ENCODE data around the gene CAPN9.
"Not testable (repeated sequence)": the region's sequence is repeated elsewhere in the genome, so short reads cannot be mapped to it uniquely, and the experiment has no call there.

The CAPN9 gene

DNA sequence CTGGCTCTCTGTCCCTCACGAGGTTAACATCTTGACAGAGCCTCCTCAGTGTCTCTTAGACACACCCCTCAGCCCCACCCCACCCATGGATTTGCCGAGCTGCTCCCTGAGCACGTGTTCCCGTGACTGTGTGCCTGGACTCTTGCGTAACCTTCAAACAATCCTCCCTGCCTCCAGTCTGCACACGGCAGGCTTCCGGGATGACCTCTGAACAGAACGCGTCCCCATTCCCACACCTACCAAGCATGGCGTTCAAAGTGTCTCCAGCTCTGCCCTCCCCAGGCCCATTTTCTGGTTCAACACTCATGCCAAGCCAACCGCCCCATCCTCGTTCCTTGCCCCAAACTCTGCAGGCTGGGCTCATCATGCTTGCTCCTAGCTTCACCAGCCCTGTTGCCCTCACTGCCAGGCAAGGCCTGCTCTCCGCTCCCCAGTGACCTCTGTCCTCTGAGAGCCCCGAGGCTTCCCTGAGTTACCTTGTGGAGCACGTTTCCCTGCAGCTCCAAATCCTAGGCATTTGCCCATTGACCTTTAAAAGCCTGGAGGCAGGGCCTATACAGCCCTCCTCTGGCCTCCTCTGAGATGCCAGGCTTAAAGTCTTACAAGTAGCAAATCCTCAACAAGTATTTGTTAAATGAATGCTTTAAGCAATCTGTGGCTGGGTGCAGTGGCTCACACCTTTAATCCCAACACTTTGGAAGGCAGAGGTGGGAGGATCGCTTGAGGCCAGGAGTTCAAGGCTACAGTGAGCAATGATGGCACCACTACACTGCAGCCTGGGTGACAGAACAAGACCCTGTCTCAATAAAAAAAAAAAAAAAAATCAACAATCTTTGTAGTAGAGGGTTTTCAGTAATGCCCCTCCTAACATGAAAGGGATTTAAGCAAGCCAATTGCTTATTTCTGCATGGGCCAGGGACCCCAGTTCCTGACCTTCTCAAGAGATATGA is 38.3 kb upstream of the CAPN9 start:
- H3K4me3 ChIP-seq (ENCODE audit: low read depth, low read length), result no peak overlapping the region
- no peak for DNase-seq (ENCODE audit: low read depth)

DNA sequence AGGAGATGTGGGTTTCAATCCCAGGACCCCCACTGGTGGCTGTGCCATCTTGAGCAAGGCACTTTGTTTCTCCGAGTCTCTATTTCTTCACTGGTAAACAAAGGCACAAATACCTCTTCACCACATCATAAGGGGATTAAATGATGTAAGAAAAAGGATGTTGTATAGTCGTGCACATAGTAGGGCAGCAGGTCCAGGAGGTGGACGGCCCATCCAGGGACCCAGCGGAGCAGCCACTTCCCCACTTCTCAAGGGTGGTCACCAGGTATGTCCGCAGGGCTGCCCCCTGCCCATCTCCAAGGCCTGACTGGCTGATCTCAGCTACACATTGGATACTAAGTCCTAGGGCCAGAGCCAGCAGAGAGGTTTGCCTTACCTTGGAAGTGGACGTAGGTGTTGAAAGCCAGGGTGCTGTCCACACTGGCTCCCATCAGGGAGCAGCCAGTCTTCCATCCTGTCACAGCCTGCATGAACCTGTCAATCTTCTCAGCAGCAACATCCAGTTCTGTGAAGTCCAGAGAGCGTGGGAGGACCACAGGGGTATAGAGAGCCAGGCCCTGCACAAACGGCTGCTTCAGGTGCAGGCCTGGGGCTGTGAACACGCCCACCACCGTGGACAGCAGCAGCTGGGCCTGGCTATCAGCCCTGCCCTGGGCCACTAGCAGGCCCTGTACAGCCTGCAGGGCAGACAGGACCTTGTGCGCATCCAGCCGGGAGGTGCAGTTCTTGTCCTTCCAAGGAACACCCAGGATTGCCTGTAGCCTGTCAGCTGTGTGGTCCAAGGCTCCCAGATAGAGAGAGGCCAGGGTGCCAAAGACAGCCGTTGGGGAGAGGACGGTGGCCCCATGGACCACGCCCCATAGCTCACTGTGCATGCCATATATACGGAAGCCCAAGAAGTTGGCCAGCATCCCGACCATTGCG is 37.3 kb upstream of the CAPN9 start:
- H3K4me3 ChIP-seq (ENCODE audit: low read depth, low read length), result no peak overlapping the region
- DNase-seq (ENCODE audit: low read depth), result no peak

DNA sequence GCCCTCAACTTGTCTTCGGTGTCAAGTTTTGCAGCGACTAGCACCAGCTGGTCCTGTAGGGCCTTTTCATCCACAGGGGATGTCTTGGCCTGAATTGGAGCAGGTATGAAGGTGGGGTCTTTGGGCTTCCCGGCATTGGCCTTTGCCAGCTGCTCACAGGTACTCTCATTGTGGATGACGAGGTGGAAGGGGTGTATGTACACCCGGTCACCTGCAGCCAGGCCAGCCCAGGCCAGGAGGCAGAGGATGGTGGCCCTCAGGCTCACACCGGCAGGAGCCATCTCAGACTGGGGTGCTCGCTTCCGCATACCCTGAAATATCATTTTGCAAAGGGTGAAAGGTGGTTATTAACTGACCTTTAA is 36.7 kb upstream of the CAPN9 start:
- DNase-seq (ENCODE audit: low read depth), result no peak
- no peak overlapping the region for H3K4me3 ChIP-seq (ENCODE audit: low read depth, low read length)

DNA sequence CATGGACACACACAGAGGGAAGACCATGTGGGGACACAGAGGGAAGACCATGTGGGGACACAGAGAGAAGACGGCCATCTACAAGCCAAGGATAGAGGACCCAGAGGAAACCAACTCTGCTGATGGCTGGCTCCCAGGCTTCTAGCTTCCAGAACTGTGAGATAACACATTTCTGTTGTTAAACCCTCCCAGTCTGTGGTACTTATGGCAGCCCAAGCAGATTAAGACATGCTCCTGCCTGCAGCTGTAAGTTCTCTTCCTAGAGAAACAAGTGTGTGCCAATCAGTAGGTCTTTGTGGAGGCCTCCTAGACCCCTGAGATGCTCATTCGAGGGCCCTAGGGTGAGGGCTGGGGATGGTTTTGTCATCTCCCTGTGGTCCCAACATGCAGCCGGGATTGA is 35.9 kb upstream of the CAPN9 start:
- no peak for DNase-seq (ENCODE audit: low read depth)
- no peak overlapping the region for H3K4me3 ChIP-seq (ENCODE audit: low read depth, low read length)

DNA sequence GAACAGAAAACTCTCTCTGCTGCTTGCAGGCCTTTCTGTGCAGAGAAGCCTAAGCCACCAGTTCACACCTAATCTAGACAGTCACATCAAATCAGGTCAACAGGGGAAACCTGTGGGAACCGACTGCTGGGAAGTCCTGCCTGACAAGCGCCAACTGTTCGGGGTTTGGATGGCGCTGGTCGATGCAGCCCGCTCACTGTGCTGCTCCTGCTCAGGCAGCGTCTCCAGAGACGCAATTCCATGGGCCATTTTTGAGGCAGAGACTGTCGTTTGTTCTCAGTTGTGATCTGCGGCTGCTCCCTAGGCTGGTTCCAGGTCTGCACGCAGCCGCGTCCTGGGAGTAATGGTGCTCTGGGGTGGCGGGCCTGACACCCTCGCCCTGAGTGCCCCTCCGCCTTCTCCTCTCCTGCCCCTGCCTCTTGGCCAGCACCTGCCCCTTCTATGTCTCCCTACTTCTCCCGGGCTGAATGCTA is 34.7 kb upstream of the CAPN9 start:
- DNase-seq (ENCODE audit: low read depth), result no peak
- no peak overlapping the region for H3K4me3 ChIP-seq (ENCODE audit: low read depth, low read length)

DNA sequence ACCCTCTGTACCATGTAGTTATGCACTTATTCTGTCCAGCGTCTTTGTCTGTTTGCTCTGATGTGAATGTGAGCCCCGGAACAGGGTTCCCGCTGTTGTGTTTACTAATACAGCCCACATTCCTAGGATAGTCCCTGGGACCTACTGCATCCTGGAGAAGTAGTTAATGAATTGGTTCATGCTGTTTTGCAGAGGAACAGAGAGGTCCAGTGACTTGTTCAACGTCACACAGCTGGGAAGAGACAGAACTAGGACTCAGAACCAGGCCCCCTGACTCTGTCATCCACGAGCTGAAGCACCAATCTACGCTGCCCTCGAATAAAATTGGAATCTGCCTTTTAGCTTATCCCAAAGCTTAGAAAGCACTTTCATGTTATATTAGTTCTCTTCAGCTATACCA is 34.0 kb upstream of the CAPN9 start:
- no peak for DNase-seq (ENCODE audit: low read depth)
- no peak overlapping the region for H3K4me3 ChIP-seq (ENCODE audit: low read depth, low read length)

DNA sequence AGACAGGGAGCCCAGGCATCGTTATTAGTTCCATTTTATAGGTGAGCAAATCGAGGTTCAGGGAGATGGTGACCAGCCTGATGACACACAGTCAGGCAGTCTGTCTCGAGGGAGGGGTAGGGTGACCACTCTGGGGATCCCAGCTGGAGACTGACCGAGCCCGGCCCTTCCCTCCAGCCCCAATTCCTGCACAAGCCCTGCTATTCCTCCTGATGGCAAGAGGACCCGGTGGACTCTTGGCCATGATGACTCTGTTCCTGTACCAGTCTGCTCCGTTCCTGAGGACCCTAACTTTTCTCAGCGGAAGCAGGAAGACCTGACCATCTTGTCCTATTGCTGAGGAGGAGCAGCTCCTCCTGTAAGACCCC is 33.7 kb upstream of the CAPN9 start:
- H3K4me3 ChIP-seq (ENCODE audit: low read depth, low read length), result no peak overlapping the region
- no peak for DNase-seq (ENCODE audit: low read depth)

DNA sequence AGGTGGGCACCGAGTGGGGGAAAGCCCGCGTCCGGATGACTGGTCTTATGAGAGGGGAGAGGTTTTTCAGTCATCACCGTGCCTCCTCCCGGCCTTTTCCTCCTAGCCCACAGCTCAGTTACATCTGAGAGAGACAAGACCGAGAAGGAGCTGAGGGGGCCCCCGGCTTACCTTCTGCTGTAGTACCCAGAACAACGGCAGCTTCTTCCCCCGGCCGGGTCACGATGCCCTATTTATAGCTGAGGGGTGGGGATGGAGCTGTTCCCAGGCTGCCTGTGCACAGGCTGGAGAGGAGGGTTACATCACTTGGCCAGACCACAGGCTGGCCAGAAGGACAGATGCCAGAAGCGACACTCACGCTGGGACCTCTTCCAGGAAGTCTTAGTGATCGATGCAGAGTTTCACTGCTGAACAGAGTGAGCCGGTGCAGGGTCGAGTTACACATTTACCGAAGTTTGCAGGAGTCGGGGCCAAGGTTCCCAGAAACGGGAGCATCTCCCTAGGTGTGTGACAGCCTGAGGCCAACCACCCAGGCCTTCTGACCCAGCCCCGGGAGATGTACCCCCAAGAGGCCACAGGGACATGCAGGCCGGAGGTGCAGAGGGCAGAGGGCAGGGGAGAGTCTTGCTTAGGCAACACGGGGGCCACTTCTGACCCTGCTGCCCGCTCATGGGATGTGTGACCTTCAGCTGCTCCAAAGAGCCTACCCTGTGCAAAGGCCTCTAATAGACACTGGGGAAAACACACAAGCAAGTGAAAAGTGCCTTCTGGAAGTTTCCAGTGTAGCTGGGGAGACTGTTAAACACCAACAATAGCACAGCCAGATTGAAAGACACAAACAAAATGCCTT is 33.0 kb upstream of the CAPN9 start, which contains the start of gene AGT:
TSS of gene AGT (minus strand) at position 208 of the 850 bp plus-strand sequence. CDS start 3,299 bp downstream, outside the sequence.
- no peak within 1 kb of the TSS for H3K4me3 ChIP-seq (ENCODE audit: low read depth, low read length)
- peak; percentile 77 for DNase-seq (ENCODE audit: low read depth)

DNA sequence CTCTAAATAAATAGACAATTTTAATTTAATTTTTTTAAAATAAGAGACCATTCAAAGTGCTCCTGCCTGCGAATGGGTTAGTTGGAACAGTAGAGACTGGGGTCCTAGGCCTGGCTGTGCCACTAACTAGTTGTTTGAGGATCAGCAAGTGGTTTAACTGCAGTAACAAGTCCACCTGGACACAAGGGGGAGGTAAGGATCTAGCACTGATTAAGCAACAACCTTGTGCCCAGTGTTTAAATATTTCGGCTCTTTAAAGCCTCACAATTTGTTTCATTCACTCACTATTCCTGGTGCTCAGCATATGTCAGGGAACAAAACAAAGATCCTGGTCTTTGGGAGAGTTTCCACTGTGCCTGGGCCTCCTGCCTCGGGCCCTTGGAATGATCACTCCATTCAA is 31.7 kb upstream of the CAPN9 start:
- H3K4me3 ChIP-seq (ENCODE audit: low read depth, low read length), result no peak overlapping the region
- no peak for DNase-seq (ENCODE audit: low read depth)

DNA sequence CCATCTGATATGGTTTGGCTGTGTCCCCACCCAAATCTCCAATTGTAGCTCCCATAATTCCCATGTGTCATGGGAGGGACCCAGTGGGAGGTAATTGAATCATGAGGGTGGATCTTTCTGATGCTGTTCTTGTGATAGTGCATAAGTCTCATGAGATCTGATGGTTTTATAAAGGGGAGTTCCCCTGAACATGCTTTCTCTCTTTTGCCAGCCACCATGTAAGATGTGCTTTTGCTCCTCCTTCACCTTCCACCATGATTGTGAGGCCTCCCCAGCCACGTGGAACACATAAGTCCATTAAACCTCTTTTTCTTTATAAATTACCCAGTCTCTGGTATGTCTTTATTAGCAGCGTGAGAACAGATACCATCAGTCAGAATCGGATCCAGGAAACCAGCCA is 30.7 kb upstream of the CAPN9 start:
- not testable (repeated sequence) for DNase-seq (ENCODE audit: low read depth); H3K4me3 ChIP-seq (ENCODE audit: low read depth, low read length)

DNA sequence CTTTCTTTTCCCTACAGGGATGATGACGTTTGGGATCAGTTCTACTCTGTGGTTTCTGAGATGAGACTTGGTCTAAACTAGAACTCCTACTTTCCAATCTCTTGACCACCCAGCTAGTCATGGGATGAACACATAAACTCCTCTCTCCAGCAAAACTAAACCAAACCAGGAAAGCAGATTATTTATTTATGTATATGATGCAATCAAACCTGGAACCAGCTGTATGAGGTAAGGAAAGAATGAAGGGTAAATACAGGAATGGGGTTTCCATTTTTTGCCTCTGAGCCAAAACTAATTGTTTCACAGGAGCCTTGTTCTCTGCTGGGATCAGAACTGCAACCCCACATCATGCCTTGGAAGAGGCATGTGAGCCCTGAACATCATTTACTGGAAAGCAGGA is 29.9 kb upstream of the CAPN9 start:
- H3K4me3 ChIP-seq (ENCODE audit: low read depth, low read length), result no peak overlapping the region
- DNase-seq (ENCODE audit: low read depth), result no peak

DNA sequence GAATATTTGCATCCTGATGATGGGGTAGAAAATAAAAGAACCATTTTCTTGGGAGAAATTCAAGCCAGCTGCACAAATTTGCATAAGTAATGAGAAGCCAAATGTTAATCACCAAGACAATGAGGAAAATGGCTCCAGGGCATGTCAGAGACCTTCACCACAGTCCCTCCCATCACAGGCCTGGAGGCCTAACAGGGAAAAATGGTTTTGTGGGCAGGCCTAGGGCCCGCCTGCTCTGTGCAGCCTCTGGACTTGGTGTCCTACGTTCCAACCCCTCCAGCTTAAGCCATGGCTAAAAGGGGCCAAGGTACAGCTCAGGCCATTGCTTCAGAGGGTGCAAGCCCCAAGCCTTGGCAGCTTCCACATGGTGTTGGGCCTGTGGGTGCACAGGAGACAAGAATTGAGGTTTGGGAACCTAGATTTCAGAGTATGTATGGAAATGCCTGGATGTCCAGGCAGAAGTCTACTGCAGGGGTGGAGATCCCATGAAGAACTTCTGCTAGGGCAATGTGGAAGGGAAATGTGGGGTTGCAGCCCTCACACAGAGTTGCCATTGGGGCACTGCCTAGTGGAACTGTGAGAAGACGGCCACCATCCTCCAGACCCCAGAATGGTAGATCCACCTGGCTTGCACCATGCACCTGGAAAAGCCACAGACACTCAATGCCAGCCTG is 25.2 kb upstream of the CAPN9 start:
- not testable (repeated sequence) for DNase-seq (ENCODE audit: low read depth); H3K4me3 ChIP-seq (ENCODE audit: low read depth, low read length)

DNA sequence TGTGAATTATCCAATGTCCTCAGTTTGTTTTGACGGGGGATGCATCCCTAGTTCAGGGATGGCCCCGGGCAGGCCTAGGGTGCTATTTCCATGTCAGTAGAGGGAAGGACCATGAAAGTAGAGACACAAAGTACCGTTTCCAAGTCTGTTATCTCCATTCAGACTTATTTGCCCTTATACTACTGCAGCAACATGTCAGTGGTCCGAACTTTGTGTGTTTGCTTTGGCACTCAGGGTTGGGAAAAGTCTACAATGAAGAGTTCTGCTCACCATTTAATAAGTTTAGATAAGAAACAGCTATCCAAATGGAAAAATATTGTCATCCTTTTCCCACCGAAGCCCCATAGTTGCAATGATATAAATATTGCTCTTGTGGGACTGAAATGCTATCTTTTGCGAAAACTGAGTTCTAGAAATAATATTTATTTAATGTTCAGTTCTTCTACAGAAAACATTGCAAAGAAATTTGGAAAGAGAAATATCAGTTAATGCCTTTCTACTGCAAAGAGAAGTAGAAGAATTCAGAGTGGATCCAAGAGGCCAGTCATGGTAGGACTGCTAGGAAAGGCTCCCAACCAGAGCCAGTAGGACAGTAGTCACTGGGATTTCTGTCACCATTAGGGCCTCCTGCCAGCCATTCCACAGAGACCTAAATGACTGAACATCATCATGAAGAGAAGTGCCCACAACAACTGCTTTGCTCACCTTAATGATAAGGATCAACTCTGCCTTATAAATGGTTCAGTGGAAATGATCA is 21.8 kb upstream of the CAPN9 start:
- H3K4me3 ChIP-seq (ENCODE audit: low read depth, low read length), result no peak overlapping the region
- no peak for DNase-seq (ENCODE audit: low read depth)

DNA sequence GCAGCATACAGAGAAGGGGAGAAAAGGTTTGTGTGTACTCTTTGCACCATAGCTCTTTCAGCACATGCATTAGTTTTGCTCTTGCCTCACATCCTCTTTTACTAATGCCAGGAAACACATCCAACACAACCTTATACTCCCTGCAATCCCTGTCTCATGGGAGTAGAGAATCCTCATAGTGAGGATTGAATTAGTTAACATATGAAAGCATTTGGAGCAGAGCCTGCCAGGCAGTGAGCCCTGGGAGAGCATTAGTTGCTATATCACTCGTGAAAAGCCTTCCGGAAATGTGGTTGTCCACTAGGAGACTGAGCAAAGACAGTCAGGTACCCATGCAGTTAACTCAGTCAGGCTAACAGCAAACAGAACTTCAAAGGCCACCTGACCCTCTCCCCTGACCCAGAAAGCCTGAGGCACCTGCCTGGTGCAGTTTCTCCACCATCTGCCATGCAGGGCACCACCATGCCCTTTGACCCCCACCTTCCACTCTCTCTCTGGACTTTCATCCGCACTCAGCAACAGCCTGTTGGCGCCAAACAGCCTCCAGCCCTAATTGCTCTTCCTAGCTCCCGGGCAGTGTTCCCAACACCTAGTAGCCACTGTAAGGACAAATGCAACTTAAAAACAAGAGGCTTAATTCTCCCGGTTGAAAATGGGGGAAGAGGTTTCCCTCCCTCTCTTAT is 18.3 kb upstream of the CAPN9 start:
- DNase-seq (ENCODE audit: low read depth), result no peak
- no peak overlapping the region for H3K4me3 ChIP-seq (ENCODE audit: low read depth, low read length)

DNA sequence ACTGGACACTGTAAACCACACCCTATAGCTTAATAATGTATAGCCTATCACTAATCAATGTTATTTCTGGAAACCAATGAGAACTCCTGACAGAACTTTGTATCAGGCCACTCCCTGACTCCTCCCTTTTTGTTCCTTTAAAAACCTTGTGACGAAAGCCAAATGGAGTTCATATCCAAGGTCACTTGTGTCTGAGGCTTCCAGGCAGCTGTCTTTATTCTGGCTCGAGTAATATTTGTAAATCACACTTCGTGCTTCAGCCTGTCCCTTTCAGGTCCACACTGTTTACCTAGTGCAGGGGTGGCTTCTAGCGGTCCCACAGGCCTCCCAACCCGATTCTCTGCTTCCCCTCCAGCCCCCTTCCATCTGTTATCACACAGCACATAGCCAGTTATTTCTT is 16.2 kb upstream of the CAPN9 start:
- no peak for DNase-seq (ENCODE audit: low read depth)
- no peak overlapping the region for H3K4me3 ChIP-seq (ENCODE audit: low read depth, low read length)

DNA sequence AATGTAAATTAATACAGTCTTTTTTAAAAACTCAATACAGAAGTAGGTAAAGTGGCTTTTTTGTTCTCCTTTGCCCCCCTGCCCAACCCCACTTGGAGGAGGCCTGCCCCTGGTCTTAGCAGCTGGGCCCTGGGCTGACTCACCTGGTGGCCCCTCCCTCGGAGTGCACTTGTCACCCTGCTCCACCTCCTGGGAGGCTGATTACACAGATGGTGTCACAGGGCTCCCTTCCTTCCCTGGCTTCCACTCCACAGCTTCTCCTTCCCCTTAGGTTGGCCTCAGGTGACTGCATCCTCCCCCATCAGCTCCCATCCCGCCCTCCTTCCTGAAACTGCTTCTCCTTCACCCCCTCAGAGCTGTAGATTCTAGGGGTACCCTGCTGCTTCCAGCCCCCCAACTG is 11.7 kb upstream of the CAPN9 start:
- H3K4me3 ChIP-seq (ENCODE audit: low read depth, low read length), result no peak overlapping the region
- DNase-seq (ENCODE audit: low read depth), result no peak

DNA sequence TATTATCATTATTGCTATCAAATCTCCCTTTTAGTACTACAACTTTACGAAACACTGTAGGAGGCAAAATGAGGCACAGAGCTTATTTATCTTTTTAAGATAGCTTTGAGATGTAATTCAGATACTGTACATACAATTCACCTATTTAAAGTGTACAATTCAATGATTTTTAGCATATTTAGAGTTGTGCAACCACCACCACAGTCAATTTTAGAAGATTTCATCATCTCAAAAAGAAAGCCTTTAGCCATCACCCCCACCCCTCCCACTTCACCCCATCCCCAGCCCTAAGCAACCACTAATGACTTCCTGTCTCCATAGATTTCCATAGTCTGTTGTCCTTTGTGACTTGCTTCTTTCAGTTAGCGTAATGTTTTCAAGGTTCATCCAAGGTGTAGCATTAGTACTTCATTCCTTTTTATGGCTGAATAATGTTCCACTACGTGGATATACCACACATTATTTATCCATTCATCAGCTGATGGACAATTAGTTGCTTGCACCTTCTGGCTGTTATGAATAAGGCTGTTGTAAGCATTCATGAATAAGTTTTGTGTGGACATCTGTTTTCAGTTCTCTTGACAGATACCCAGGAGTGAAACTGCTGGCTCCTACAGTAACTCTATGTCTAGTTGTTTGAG is 9.4 kb upstream of the CAPN9 start:
- H3K4me3 ChIP-seq (ENCODE audit: low read depth, low read length), result no peak overlapping the region
- no peak for DNase-seq (ENCODE audit: low read depth)

All from skeletal muscle cell (primary cell).